SK-N-SH treated with all-trans-retinoic acid at 6 μM for 48 hours (cell line): ENCODE measurements around the gene GNAZ.

Experiments used
- ATAC-seq: fragments of 200-7000 bp; cut with Tn5 transposase; 3 replicates; pipeline ENCODE4 v1.9.1; 2020; ENCODE audit warnings: mild to moderate bottlenecking, moderate library complexity
- ARNTL ChIP-seq: fragments of 450-650 bp; formaldehyde crosslinking; IDR thresholded peaks from 2 replicates; pipeline ENCODE4 v1.5.0; 2020; ENCODE audit warnings: low read depth, mild to moderate bottlenecking, moderate library complexity, borderline replicate concordance
- BACH2 ChIP-seq: fragments of 250-450 bp; sonication (Bioruptor Pico); IDR thresholded peaks from 2 replicates; pipeline ENCODE4 v1.9.0; 2021; ENCODE audit warnings: mild to moderate bottlenecking, borderline replicate concordance
- CSRNP3 ChIP-seq: fragments of 250-450 bp; sonication (Bioruptor Pico); IDR thresholded peaks from 2 replicates; pipeline ENCODE4 v1.5.1; 2021; ENCODE audit warnings: mild to moderate bottlenecking, moderate library complexity
- ESRRG ChIP-seq: fragments of 250-450 bp; sonication (Bioruptor Pico); IDR thresholded peaks from 2 replicates; pipeline ENCODE4 v1.6.1; 2021; ENCODE audit warnings: mild to moderate bottlenecking
- GLIS3 ChIP-seq: fragments of 250-450 bp; sonication (Bioruptor Pico); IDR thresholded peaks from 2 replicates; pipeline ENCODE4 v1.5.0; 2020; ENCODE audit warnings: mild to moderate bottlenecking, moderate library complexity
- ISL1 ChIP-seq: fragments of 250-450 bp; sonication (Bioruptor Pico); IDR thresholded peaks from 2 replicates; pipeline ENCODE4 v2.1.2; 2022; ENCODE audit warnings: mild to moderate bottlenecking, moderate library complexity
- OSR1 ChIP-seq: fragments of 250-450 bp; sonication (Bioruptor Pico); IDR thresholded peaks from 2 replicates; pipeline ENCODE4 v1.8.0; 2022; ENCODE audit warnings: moderate library complexity, mild to moderate bottlenecking, inconsistent platforms
- PATZ1 ChIP-seq: fragments of 250-450 bp; sonication (Bioruptor Pico); IDR thresholded peaks from 2 replicates; pipeline ENCODE4 v1.8.0; 2020; ENCODE audit warnings: mild to moderate bottlenecking, moderate library complexity, borderline replicate concordance
- POU6F1 ChIP-seq: fragments of 250-450 bp; sonication (Bioruptor Pico); IDR thresholded peaks from 2 replicates; pipeline ENCODE4 v1.8.0; 2021; ENCODE audit warnings: low read depth, mild to moderate bottlenecking, moderate library complexity, borderline replicate concordance
- PPARA ChIP-seq: fragments of 250-450 bp; sonication (Bioruptor Pico); IDR thresholded peaks from 2 replicates; pipeline ENCODE4 v1.5.0; 2020; ENCODE audit warnings: mild to moderate bottlenecking, borderline replicate concordance
- TCF4 ChIP-seq: fragments of 250-450 bp; sonication (Bioruptor Pico); IDR thresholded peaks from 2 replicates; pipeline ENCODE4 v1.8.0; 2021; ENCODE audit warnings: mild to moderate bottlenecking, moderate library complexity, borderline replicate concordance
- TOX ChIP-seq: fragments of 250-450 bp; sonication (Bioruptor Pico); IDR thresholded peaks from 2 replicates; pipeline ENCODE4 v1.8.0; 2021; ENCODE audit warnings: mild to moderate bottlenecking, moderate library complexity, borderline replicate concordance
- ZFP30 ChIP-seq: fragments of 450-650 bp; formaldehyde crosslinking; IDR thresholded peaks from 2 replicates; pipeline ENCODE4 v1.5.0; 2022; ENCODE audit warnings: mild to moderate bottlenecking, moderate library complexity
- ZNF8 ChIP-seq: fragments of 450-650 bp; formaldehyde crosslinking; IDR thresholded peaks from 2 replicates; pipeline ENCODE4 v1.5.0; 2020; ENCODE audit warnings: mild to moderate bottlenecking, moderate library complexity
- TF ChIP-seq, protein P1 (sequence below): fragments of 250-450 bp; sonication (Bioruptor Pico); IDR thresholded peaks from 2 replicates; pipeline ENCODE4 v1.5.0; 2020; ENCODE audit warnings: mild to moderate bottlenecking, moderate library complexity

Gene GNAZ

GRCh38 chr22:23144432-23144831 lies 74.1 kb downstream of the GNAZ start:
- TF ChIP-seq ZNF8 (CRISPR knock-in tag) = no peak
- TF ChIP-seq PATZ1 (CRISPR knock-in tag) = no peak
- TF ChIP-seq ARNTL (CRISPR knock-in tag) = no peak
- TF ChIP-seq GLIS3 = no peak
- TF ChIP-seq ESRRG = no peak
- TF ChIP-seq BACH2 (CRISPR knock-in tag) = no peak
- TF ChIP-seq TOX (CRISPR knock-in tag) = no peak
- TF ChIP-seq ISL1 (CRISPR knock-in tag) = no peak
- TF ChIP-seq PPARA (CRISPR knock-in tag) = no peak
- no peak for TF ChIP-seq POU6F1 (CRISPR knock-in tag)
- no peak for TF ChIP-seq TCF4 (CRISPR knock-in tag)
- no peak for TF ChIP-seq OSR1
- TF ChIP-seq CSRNP3 (CRISPR knock-in tag) = no peak
- TF ChIP-seq, all 23 proteins: peak for 0
- no peak for ATAC-seq

DNA sequence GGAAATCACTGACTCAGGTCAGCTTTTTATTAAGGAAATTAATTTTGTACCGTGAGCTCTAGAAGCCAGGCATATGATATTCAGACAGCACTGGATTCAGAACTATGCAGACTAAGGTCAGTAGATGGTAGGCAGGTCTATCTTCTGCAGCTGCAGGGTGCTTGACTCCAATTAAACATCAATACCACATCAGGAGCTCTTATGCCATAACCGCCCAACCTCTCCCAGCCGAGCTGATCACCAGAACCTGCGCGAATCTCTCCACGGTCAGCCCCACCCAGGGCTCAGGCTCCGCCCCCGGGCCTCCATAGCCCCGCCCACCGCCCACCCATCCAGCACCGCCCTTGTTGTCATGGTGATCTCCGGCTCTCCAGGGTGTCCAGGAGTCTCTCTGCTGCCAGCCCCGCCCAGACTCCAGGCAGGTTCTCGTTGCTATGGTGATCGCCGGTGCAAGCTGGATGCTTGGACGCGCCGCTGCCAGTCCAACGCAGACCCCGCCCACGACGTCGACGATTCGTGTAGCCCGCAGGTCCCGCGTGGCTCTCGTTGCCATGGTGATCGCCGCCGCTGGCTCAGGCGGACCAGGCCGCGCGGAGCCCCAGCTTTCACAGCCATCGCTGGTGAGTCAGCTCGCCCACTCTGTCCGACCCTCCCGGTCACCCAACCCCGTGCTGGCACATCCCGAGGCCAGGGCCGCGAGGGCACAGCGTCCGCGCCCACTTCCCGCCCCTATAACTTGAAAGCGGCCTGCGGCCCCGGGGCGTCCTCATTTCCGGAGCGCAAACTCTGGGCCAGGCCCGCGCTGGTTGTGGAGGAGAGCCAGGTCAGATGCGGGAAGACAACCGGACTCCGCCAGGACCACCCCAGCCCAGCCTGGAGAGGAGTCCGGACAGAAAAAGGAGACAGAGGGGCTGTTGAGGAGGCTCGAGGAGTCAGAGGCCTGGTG lies 74.9 kb downstream of the GNAZ start, which contains the start of gene RAB36:
Gene RAB36 (plus strand): TSS at position 546 of the 946 bp plus-strand sequence. CDS start 1,140 bp downstream, outside the sequence.
- peak; percentile 89 for ATAC-seq
- no peak for TF ChIP-seq PATZ1 (CRISPR knock-in tag)
- TF ChIP-seq ISL1 (CRISPR knock-in tag) = no peak
- TF ChIP-seq ZFP30 = no peak
- no peak for TF ChIP-seq ARNTL (CRISPR knock-in tag)
- TF ChIP-seq, protein P1, sequence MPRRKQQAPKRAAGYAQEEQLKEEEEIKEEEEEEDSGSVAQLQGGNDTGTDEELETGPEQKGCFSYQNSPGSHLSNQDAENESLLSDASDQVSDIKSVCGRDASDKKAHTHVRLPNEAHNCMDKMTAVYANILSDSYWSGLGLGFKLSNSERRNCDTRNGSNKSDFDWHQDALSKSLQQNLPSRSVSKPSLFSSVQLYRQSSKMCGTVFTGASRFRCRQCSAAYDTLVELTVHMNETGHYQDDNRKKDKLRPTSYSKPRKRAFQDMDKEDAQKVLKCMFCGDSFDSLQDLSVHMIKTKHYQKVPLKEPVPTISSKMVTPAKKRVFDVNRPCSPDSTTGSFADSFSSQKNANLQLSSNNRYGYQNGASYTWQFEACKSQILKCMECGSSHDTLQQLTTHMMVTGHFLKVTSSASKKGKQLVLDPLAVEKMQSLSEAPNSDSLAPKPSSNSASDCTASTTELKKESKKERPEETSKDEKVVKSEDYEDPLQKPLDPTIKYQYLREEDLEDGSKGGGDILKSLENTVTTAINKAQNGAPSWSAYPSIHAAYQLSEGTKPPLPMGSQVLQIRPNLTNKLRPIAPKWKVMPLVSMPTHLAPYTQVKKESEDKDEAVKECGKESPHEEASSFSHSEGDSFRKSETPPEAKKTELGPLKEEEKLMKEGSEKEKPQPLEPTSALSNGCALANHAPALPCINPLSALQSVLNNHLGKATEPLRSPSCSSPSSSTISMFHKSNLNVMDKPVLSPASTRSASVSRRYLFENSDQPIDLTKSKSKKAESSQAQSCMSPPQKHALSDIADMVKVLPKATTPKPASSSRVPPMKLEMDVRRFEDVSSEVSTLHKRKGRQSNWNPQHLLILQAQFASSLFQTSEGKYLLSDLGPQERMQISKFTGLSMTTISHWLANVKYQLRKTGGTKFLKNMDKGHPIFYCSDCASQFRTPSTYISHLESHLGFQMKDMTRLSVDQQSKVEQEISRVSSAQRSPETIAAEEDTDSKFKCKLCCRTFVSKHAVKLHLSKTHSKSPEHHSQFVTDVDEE = 0 out of 2 replicates have a peak, but pooled peaks have one; percentile 13
- no peak for TF ChIP-seq GLIS3
- TF ChIP-seq BACH2 (CRISPR knock-in tag) = no peak

- no peak for ATAC-seq
- TF ChIP-seq TCF4 (CRISPR knock-in tag) = no peak
- TF ChIP-seq BACH2 (CRISPR knock-in tag) = no peak
- no peak for TF ChIP-seq PPARA (CRISPR knock-in tag)
- TF ChIP-seq ZNF8 (CRISPR knock-in tag) = no peak
- no peak for TF ChIP-seq POU6F1 (CRISPR knock-in tag)
- TF ChIP-seq, all 23 proteins: peak for 0
Observed at GRCh38 chr22:23145878-23146470, 75.7 kb downstream of the GNAZ start.
